ENCODE measurements around the gene MADCAM1.

MADCAM1 gene

DNA sequence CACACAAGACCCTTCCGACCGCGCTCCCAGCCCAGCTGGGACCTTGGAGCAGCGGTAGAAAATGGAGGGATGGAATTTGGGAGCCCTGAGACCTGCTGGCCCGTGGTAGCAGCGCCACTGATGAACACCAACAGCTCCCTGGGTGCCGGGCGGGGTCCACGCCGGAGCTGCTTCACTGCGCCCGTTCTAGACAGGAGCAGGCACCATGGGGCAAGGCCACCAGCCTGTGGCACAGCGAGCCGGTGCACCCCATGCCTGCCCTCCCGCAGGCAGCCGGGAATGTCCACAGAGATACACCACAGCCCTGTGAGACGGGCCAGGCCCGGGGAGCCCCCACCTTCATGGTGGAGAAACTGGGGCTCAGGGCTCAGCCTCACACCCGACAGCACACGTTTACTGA lies 25.6 kb upstream of the MADCAM1 start:
- TF ChIP-seq, protein P1, sequence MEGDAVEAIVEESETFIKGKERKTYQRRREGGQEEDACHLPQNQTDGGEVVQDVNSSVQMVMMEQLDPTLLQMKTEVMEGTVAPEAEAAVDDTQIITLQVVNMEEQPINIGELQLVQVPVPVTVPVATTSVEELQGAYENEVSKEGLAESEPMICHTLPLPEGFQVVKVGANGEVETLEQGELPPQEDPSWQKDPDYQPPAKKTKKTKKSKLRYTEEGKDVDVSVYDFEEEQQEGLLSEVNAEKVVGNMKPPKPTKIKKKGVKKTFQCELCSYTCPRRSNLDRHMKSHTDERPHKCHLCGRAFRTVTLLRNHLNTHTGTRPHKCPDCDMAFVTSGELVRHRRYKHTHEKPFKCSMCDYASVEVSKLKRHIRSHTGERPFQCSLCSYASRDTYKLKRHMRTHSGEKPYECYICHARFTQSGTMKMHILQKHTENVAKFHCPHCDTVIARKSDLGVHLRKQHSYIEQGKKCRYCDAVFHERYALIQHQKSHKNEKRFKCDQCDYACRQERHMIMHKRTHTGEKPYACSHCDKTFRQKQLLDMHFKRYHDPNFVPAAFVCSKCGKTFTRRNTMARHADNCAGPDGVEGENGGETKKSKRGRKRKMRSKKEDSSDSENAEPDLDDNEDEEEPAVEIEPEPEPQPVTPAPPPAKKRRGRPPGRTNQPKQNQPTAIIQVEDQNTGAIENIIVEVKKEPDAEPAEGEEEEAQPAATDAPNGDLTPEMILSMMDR (IDR thresholded peaks at IDR 0.05; ENCODE audit: insufficient read depth, low read length, missing control alignments) = no peak
- H3K4me3 ChIP-seq (ENCODE audit: low read depth, low read length) = no peak overlapping the region
- no peak for DNase-seq (ENCODE audit: low read depth, low spot score)
- CTCF ChIA-PET = no interaction called here
- POLR2A ChIA-PET = no interaction called here

GRCh38 chr19:472005-472858 lies 24.1 kb upstream of the MADCAM1 start:
- no peak overlapping the region for H3K4me3 ChIP-seq (ENCODE audit: low read depth, low read length)
- CTCF ChIA-PET = no interaction called here
- DNase-seq (ENCODE audit: low read depth, low spot score) = no peak
- TF ChIP-seq, protein P1 (IDR thresholded peaks at IDR 0.05; ENCODE audit: insufficient read depth, low read length, missing control alignments) = no peak
- POLR2A ChIA-PET = no interaction called here

- no peak for DNase-seq (ENCODE audit: low read depth, low spot score)
- TF ChIP-seq, protein P1 (IDR thresholded peaks at IDR 0.05; ENCODE audit: insufficient read depth, low read length, missing control alignments) = no peak
- ChIA-PET POLR2A (no interaction called here), CTCF (no interaction called here)
- no peak overlapping the region for H3K4me3 ChIP-seq (ENCODE audit: low read depth, low read length)
These were observed 21.9 kb upstream of the MADCAM1 start for GRCh38 chr19:474126-475078.

DNA sequence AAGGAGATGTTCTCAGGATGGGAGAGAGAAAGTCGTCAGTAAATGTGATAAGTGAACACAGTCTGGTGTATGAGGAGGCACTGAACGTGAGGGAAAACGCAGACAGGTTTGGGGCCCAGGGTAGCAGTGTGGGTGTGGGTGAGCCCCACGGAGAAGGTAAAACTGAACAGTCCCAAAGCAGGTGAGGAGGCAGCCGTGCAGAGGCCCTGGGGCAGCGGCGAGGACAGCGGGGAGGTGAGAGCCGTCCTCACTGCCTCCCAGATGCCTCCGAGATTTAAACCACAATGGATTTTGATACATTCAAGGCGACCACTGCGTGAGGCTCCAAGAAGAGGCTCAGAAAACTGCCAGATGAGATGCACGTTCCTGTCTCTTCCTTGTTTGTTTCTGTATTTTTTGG lies 20.9 kb upstream of the MADCAM1 start:
- TF ChIP-seq, protein P1 (IDR thresholded peaks at IDR 0.05; ENCODE audit: insufficient read depth, low read length, missing control alignments) = no peak
- ChIA-PET POLR2A (no interaction called here), CTCF (no interaction called here)
- no peak overlapping the region for H3K4me3 ChIP-seq (ENCODE audit: low read depth, low read length)
- DNase-seq (ENCODE audit: low read depth, low spot score) = no peak

GRCh38 chr19:478236-478903 lies 17.9 kb upstream of the MADCAM1 start:
- ChIA-PET POLR2A (interaction anchor here (1.5 kb wide), 1 partner anchor 11 kb away, joined by 3 read pairs; no protein-coding TSS in a partner anchor), CTCF (interaction anchor here (1.6 kb wide), 1 partner anchor 9 kb away, joined by 7 read pairs; no protein-coding TSS in a partner anchor)
- TF ChIP-seq, protein P1 (IDR thresholded peaks at IDR 0.05; ENCODE audit: insufficient read depth, low read length, missing control alignments) = no peak
- DNase-seq (ENCODE audit: low read depth, low spot score) = no peak
- no peak overlapping the region for H3K4me3 ChIP-seq (ENCODE audit: low read depth, low read length)

Data from AG04449 (cell line).